HepG2 (cell line): ENCODE measurements around the gene G0S2. TPM values are rescaled to one million over a fixed set of nuclear protein-coding genes. Genes with fewer than 3 reads are reported as not detected.

ENCODE experiments used
- ATAC-seq: fragments of 200-7000 bp; cut with Tn5 transposase; 3 replicates; pipeline ENCODE4 v1.9.1; 2020; ENCODE audit warnings: mild to moderate bottlenecking, moderate library complexity
- BruUV-seq: library from RNA; stranded (reverse); fragments of 400-500 nt; replicated peaks from 2 replicates; lab custom pipeline; 2021; lab: Mats Ljungman, UMichigan
- CTCF ChIA-PET: fragments of 300-600 bp; formaldehyde crosslinking; extraction: SDS; loops from one replicate; lab custom pipeline; 2021; ENCODE audit warnings: low total read pairs, inconsistent platforms, low intra/inter-chr PET ratio; lab: Yijun Ruan, JAX
- POLR2A ChIA-PET: fragments of 350-600 bp; sonication (Branson Sonifier 250); formaldehyde crosslinking; loops from one replicate; lab custom pipeline; 2020; ENCODE audit warnings: antibody characterized with exemption, inconsistent platforms; lab: Yijun Ruan, JAX
- DNase-seq: peaks from one replicate; pipeline ENCODE4 v3.0.0-alpha.2; 2015; ENCODE audit warnings: low spot score
- FAIRE-seq: peaks from 3 replicates; lab custom pipeline; 2011; peaks lifted over from hg19 to GRCh38; lab: Jason Lieb, UNC
- H2AFZ ChIP-seq: one replicate; pipeline ENCODE4 v1.6.1; 2011; ENCODE audit warnings: low read length, inconsistent platforms
- H3K27ac ChIP-seq: fragments of 300-600 bp; 3 replicates; pipeline ENCODE4 v1.8.0; 2011; ENCODE audit warnings: mixed run types, mild to moderate bottlenecking, mixed read lengths, low read length, inconsistent platforms; ENCODE audit not compliant: insufficient read depth; ENCODE audit errors: extremely low read length
- H3K27me3 ChIP-seq, 2 experiments: fragments of 200-600 bp in 1 of 2; 2 replicates in 1 of 2; 3 replicates in 1 of 2; pipeline versions ENCODE4 v1.6.0 to v1.8.0; 2011; ENCODE audit warnings: low read length in 2 of 2, mild to moderate bottlenecking in 2 of 2, moderate library complexity in 2 of 2, inconsistent platforms in 1 of 2; ENCODE audit not compliant: insufficient read depth in 2 of 2, control insufficient read depth in 1 of 2
- H3K36me3 ChIP-seq, 2 experiments: fragments of 200-600 bp in 1 of 2; replicated peaks in 1 of 2; 2 replicates in 1 of 2; 3 replicates in 1 of 2; pipeline versions ENCODE4 v1.5.1 to v1.8.0; 2011; ENCODE audit warnings: low read length in 2 of 2, inconsistent platforms in 1 of 2; ENCODE audit not compliant: insufficient read depth in 2 of 2, control insufficient read depth in 1 of 2
- H3K4me1 ChIP-seq: 2 replicates; pipeline ENCODE4 v1.5.1; 2012; ENCODE audit warnings: low read length, inconsistent platforms; ENCODE audit not compliant: insufficient read depth
- H3K4me2 ChIP-seq: 2 replicates; pipeline ENCODE4 v1.6.0; 2011; ENCODE audit warnings: low read depth, low read length, inconsistent platforms
- H3K4me3 ChIP-seq, 3 experiments: fragments of 200-600 bp in 1 of 3; sonication (generic), shearing (Covaris generic) in 1 of 3; replicated peaks in 1 of 3; 2 replicates each; pipeline ENCODE4 v1.5.1; 2011 to 2016; ENCODE audit warnings: low read length in 3 of 3, inconsistent platforms in 2 of 3, low read depth in 2 of 3, mild to moderate bottlenecking in 2 of 3, control low read depth in 1 of 3, mixed read lengths in 1 of 3; ENCODE audit not compliant: insufficient read depth in 1 of 3
- H3K79me2 ChIP-seq: one replicate; pipeline ENCODE4 v1.6.1; 2011; ENCODE audit warnings: low read length, inconsistent platforms; ENCODE audit not compliant: insufficient read depth
- H3K9ac ChIP-seq: 2 replicates; pipeline ENCODE4 v1.6.0; 2011; ENCODE audit warnings: mild to moderate bottlenecking, low read depth, low read length, inconsistent platforms; ENCODE audit not compliant: insufficient read depth
- H3K9me3 ChIP-seq: 2 replicates; pipeline ENCODE4 v1.5.1; 2012; ENCODE audit warnings: mild to moderate bottlenecking, low read length
- H4K20me1 ChIP-seq: 2 replicates; pipeline ENCODE4 v1.6.0; 2011; ENCODE audit warnings: inconsistent platforms, mild to moderate bottlenecking, low read length, moderate library complexity; ENCODE audit not compliant: insufficient read depth
- CBX2 ChIP-seq, 2 experiments: fragments of 200-600 bp in 1 of 2; sonication (generic); formaldehyde crosslinking in 1 of 2; IDR thresholded peaks; 2 replicates each; pipeline versions ENCODE4 v1.7.0 to v1.8.1; 2018 to 2022; ENCODE audit warnings: low read depth in 2 of 2, low read length in 1 of 2, mild to moderate bottlenecking in 1 of 2, missing genetic modification reagents in 1 of 2
- FOXA3 ChIP-seq: IDR thresholded peaks from 2 replicates; pipeline ENCODE4 v1.6.1; 2016; ENCODE audit warnings: missing genetic modification reagents, missing compliant biosample characterization
- HDAC6 ChIP-seq: fragments of 200-600 bp; sonication (generic); IDR thresholded peaks from 2 replicates; pipeline ENCODE4 v1.7.0; 2017; ENCODE audit warnings: mild to moderate bottlenecking, antibody characterized with exemption, low read length, low read depth
- MXI1 ChIP-seq: IDR thresholded peaks from 3 replicates; pipeline ENCODE4 v1.6.1; 2012; ENCODE audit warnings: low read depth, low read length, inconsistent platforms, borderline replicate concordance
- NR2F1 ChIP-seq, 2 experiments: fragments of 450-650 bp in 1 of 2; formaldehyde crosslinking in 1 of 2; IDR thresholded peaks; 2 replicates each; pipeline versions ENCODE4 v1.5.0 to v1.6.1; 2016 to 2020; ENCODE audit warnings: mild to moderate bottlenecking in 1 of 2, missing compliant biosample characterization in 1 of 2, missing genetic modification reagents in 1 of 2, moderate library complexity in 1 of 2
- PTBP1 ChIP-seq: fragments of 200-400 bp; formaldehyde crosslinking; IDR thresholded peaks from 2 replicates; pipeline ENCODE4 v1.6.1; 2018; ENCODE audit warnings: low read length, low read depth; ENCODE audit not compliant: poor library complexity, severe bottlenecking
- SRSF9 ChIP-seq: fragments of 200-400 bp; formaldehyde crosslinking; IDR thresholded peaks from 2 replicates; pipeline ENCODE4 v1.6.1; 2018; ENCODE audit warnings: borderline replicate concordance, mild to moderate bottlenecking, low read depth, low read length; ENCODE audit not compliant: insufficient read depth, poor library complexity, severe bottlenecking
- ZMYM4 ChIP-seq: sonication (generic); formaldehyde crosslinking; IDR thresholded peaks from 2 replicates; pipeline ENCODE4 v1.8.1; 2023; ENCODE audit warnings: mild to moderate bottlenecking, missing genetic modification reagents
- WGBS: methylation state at CpG from one replicate; pipeline ENCODE4 v1.1.6; 2017; ENCODE audit warnings: low lambda C conversion rate; 5-methylcytosine and 5-hydroxymethylcytosine counted together
- in situ Hi-C: cut with HindIII; loops from 2 replicates; pipeline ENCODE4 v1.10.0; 2017; ENCODE audit warnings: low pct_unique_long_range_greater_than_20kb; ENCODE audit not compliant: extremely low pct_ligation_motif_present
- intact Hi-C: fragments of 100-400 bp; cut with micrococcal nuclease; formaldehyde crosslinking; loops from one replicate; pipeline ENCODE4 v1.10.0; 2022; ENCODE audit not compliant: unreplicated experiment
- polyA plus RNA-seq, 8 experiments: library from polyadenylated mRNA; depleted of rRNA in 3 of 8; stranded (reverse) in 7 of 8; unstranded in 1 of 8; fragments of >200 nt; fragmentation: Illumina TruSeq in 4 of 8; extraction: Trizol in 4 of 8; gene quantifications; 2 replicates each; pipeline versions ENCODE4 v1.2.1 to v1.2.3, GENCODE V29; 2011 to 2016; ENCODE audit warnings: low read depth in 4 of 8, missing spikeins in 1 of 8, mixed read lengths in 1 of 8; ENCODE audit not compliant: insufficient read depth in 1 of 8
- total RNA-seq, 5 experiments: library from RNA; depleted of rRNA; stranded (reverse); fragments of >200 nt; fragmentation: Illumina TruSeq; extraction: Trizol; gene quantifications; 2 replicates each; pipeline ENCODE4 v1.2.3, GENCODE V29; 2016; ENCODE audit warnings: low read depth in 1 of 5
- TF ChIP-seq, protein P1 (sequence below): IDR thresholded peaks from 2 replicates; pipeline ENCODE4 v1.6.1; 2012; ENCODE audit warnings: low read length, improper control_type of control experiment

The G0S2 gene
- total and polyA plus RNA-seq, 2 of the 13 experiments (the other 11 are each of a cell fraction or from before 2014, with no cell fraction given), result not detected

- ChIA-PET CTCF (no interaction called here), POLR2A (no interaction called here)
- DNase-seq (no peak), FAIRE-seq (no peak), ATAC-seq (no peak)
- no peaks in the 10 kb centered on the region for H4K20me1 ChIP-seq
- no peak overlapping the region for H2AFZ ChIP-seq
- H3K4me2 ChIP-seq, result no peak overlapping the region
- H3K27ac ChIP-seq, result no peak overlapping the region
- no peaks in the 10 kb centered on the region for H3K4me1 ChIP-seq
- H3K9me3 ChIP-seq, result no peaks in the 10 kb centered on the region
- no peak overlapping the region for H3K9ac ChIP-seq
- intact Hi-C loops, result no loop called here
- no TSS peak for BruUV-seq
- H3K79me2 ChIP-seq, result no peaks in the 10 kb centered on the region
- H3K4me3 ChIP-seq, result no peak overlapping the region
- 0% methylated on average over 2 of the region's 3 CpGs for WGBS
- no peaks in the 10 kb centered on the region; a peak in 1 of 5 replicates for H3K27me3 ChIP-seq
- H3K36me3 ChIP-seq, result no peaks in the 10 kb centered on the region
- TF ChIP-seq PTBP1 (no peak), HDAC6 (no peak)
- in situ Hi-C loops, result no loop called here
Measured at GRCh38 chr1:209642816-209643215, 32.4 kb upstream of the G0S2 start.

GRCh38 chr1:209643285-209644020, 31.8 kb upstream of the G0S2 start:
- Histone ChIP-seq H2AFZ (no peak overlapping the region), H3K4me1 (no peaks in the 10 kb centered on the region), H3K27ac (no peak overlapping the region), H3K4me3 (no peak overlapping the region), H4K20me1 (no peaks in the 10 kb centered on the region), H3K4me2 (no peak overlapping the region), H3K36me3 (no peaks in the 10 kb centered on the region), H3K79me2 (no peaks in the 10 kb centered on the region), H3K27me3 (no peaks in the 10 kb centered on the region; a peak in 1 of 5 replicates), H3K9me3 (no peaks in the 10 kb centered on the region), H3K9ac (no peak overlapping the region)
- BruUV-seq, result no TSS peak
- intact Hi-C loops (no loop called here), in situ Hi-C loops (no loop called here)
- ATAC-seq (no peak), DNase-seq (no peak), FAIRE-seq (no peak)
- ChIA-PET POLR2A (no interaction called here), CTCF (no interaction called here)
- 74% methylated on average over 2 of the region's 2 CpGs for WGBS
- TF ChIP-seq, protein P1, sequence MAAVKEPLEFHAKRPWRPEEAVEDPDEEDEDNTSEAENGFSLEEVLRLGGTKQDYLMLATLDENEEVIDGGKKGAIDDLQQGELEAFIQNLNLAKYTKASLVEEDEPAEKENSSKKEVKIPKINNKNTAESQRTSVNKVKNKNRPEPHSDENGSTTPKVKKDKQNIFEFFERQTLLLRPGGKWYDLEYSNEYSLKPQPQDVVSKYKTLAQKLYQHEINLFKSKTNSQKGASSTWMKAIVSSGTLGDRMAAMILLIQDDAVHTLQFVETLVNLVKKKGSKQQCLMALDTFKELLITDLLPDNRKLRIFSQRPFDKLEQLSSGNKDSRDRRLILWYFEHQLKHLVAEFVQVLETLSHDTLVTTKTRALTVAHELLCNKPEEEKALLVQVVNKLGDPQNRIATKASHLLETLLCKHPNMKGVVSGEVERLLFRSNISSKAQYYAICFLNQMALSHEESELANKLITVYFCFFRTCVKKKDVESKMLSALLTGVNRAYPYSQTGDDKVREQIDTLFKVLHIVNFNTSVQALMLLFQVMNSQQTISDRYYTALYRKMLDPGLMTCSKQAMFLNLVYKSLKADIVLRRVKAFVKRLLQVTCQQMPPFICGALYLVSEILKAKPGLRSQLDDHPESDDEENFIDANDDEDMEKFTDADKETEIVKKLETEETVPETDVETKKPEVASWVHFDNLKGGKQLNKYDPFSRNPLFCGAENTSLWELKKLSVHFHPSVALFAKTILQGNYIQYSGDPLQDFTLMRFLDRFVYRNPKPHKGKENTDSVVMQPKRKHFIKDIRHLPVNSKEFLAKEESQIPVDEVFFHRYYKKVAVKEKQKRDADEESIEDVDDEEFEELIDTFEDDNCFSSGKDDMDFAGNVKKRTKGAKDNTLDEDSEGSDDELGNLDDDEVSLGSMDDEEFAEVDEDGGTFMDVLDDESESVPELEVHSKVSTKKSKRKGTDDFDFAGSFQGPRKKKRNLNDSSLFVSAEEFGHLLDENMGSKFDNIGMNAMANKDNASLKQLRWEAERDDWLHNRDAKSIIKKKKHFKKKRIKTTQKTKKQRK, result no peak
- TF ChIP-seq SRSF9, result no peak
- no peak for TF ChIP-seq NR2F1 (CRISPR knock-in tag; IDR thresholded peaks at IDR 0.05)
- no peak for TF ChIP-seq ZMYM4 (CRISPR knock-in tag)
- no peak for TF ChIP-seq CBX2 (IDR thresholded peaks at IDR 0.05; ENCODE audit: low read depth, low read length)
- no peak for TF ChIP-seq CBX2 (CRISPR knock-in tag; IDR thresholded peaks at IDR 0.05; ENCODE audit: low read depth)
- TF ChIP-seq FOXA3, result no peak
- no peak for TF ChIP-seq MXI1
